Cardiac muscle cell (in vitro differentiated cells and primary cell): ENCODE results near the gene KCNS3. TPM values are rescaled to one million over a fixed set of nuclear protein-coding genes. Genes with fewer than 3 reads are reported as not detected.
A peak's percentile ranks its signal among the peaks of the same experiment; 100 is the strongest.

Experiments used
- DNase-seq, 2 donors: peaks; one replicate each; pipeline versions ENCODE4 v3.0.0 to v3.0.0-alpha.2; 2010 to 2017; ENCODE audit warnings: low read depth in 1 of 2, low spot score in 1 of 2
- H3K27ac ChIP-seq: fragments of 200-600 bp; sonication (generic); 2 replicates; pipeline ENCODE4 v1.5.1; 2016
- H3K27me3 ChIP-seq: fragments of 200-600 bp; sonication (generic); 2 replicates; pipeline ENCODE4 v1.6.0; 2016; ENCODE audit warnings: control low read depth
- H3K36me3 ChIP-seq: fragments of 200-600 bp; sonication (generic); 2 replicates; pipeline ENCODE4 v1.5.1; 2016; ENCODE audit warnings: control low read depth
- H3K4me1 ChIP-seq: fragments of 200-600 bp; sonication (generic); 2 replicates; pipeline ENCODE4 v1.8.1; 2017; ENCODE audit warnings: low read depth, mild to moderate bottlenecking, mixed run types
- H3K4me3 ChIP-seq: fragments of 200-600 bp; sonication (generic); 2 replicates; pipeline ENCODE4 v1.5.1; 2016; ENCODE audit warnings: mild to moderate bottlenecking
- H3K9me3 ChIP-seq: fragments of 200-600 bp; sonication (generic); 2 replicates; pipeline ENCODE4 v1.5.1; 2017; ENCODE audit warnings: low read depth, mild to moderate bottlenecking, control low read depth
- CTCF ChIP-seq: IDR thresholded peaks from 2 replicates; pipeline ENCODE4 v1.5.1; 2012; ENCODE audit warnings: low read depth, mild to moderate bottlenecking, low read length
- polyA plus RNA-seq: library from polyadenylated mRNA; unstranded; fragments of >200 nt; fragmentation: Nextera tagmentation; extraction: Ambion mirVana; gene quantifications from 2 replicates; pipeline ENCODE4 v1.2.1, GENCODE V29; 2016
- total RNA-seq: library from RNA; depleted of rRNA; stranded (reverse); fragments of >200 nt; gene quantifications from 2 replicates; pipeline ENCODE4 v1.2.3, GENCODE V29; 2016

KCNS3 gene, protein sequence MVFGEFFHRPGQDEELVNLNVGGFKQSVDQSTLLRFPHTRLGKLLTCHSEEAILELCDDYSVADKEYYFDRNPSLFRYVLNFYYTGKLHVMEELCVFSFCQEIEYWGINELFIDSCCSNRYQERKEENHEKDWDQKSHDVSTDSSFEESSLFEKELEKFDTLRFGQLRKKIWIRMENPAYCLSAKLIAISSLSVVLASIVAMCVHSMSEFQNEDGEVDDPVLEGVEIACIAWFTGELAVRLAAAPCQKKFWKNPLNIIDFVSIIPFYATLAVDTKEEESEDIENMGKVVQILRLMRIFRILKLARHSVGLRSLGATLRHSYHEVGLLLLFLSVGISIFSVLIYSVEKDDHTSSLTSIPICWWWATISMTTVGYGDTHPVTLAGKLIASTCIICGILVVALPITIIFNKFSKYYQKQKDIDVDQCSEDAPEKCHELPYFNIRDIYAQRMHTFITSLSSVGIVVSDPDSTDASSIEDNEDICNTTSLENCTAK
- total RNA-seq, result 10.5 and 13.1 TPM in 2 replicates
- polyA plus RNA-seq, result 3.7 and 9.0 TPM in 2 replicates

DNA sequence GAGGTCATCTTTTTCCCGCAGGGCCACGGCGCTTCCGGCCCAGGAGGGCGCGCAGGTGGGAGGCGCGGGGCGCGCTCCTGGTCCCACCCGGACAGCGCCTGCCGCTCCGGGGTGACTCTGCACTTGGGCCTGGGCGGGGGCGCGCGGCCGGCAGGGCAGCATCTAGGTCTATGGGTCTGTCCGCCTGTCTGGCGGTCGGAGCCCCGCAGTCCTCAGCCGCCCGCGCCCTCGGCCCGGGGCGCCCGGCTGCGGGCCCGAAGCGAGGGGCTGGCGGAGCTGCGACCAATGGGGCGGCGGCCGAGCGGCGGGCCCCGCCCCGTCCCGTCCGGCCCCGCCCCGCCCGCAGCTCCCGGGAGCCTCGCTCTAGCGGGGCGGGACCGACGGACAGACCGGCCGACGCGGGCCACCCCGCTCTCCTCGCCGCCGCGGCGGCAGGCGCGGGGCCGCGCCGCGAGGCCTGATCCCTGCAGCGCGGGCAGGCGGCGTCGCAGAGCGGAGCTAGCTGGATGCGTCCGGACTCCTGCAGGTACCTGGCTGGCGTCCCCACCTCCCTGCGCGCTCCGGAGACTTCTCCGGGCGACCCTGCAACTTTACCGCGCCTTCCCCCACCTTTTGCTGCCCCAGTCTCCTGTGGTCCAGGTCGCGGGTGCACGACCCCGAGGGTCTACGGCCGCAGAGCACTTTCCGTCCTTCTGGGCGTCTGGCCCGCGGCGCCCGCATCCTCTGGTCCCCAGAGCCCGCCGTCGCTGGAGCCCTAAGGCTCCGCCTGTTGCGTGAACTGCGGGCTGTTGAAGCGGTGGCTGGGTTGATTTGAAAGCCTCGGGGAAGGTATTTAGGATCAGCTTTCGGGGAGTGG lies at the start of gene KCNS3:
TSS of gene KCNS3 (plus strand) at position 387 of the 856 bp plus-strand sequence. CDS start 52,342 bp downstream, outside the sequence.
- Histone ChIP-seq H3K27me3 (peaks cover 63% of the 10 kb centered on the region), H3K4me3 (peak within 1 kb of the TSS; percentile 87), H3K4me1 (no peaks in the 10 kb centered on the region), H3K36me3 (no peaks in the 10 kb centered on the region), H3K9me3 (no peaks in the 10 kb centered on the region), H3K27ac (no peak within 1 kb of the TSS)
- DNase-seq, result peak; percentile 37 to 79
- TF ChIP-seq CTCF, result no peak

- H3K4me1 ChIP-seq, result no peaks in the 10 kb centered on the region
- no peaks in the 10 kb centered on the region for H3K9me3 ChIP-seq
- TF ChIP-seq CTCF, result peak; percentile 99
- peak; percentile 87 to 91 for DNase-seq
- H3K4me3 ChIP-seq, result no peak overlapping the region
- H3K27me3 ChIP-seq, result peaks cover 19% of the 10 kb centered on the region
- no peak overlapping the region for H3K27ac ChIP-seq
- H3K36me3 ChIP-seq, result no peaks in the 10 kb centered on the region
Measured at GRCh38 chr2:17830053-17831034, 48.1 kb upstream of the KCNS3 start.

DNA sequence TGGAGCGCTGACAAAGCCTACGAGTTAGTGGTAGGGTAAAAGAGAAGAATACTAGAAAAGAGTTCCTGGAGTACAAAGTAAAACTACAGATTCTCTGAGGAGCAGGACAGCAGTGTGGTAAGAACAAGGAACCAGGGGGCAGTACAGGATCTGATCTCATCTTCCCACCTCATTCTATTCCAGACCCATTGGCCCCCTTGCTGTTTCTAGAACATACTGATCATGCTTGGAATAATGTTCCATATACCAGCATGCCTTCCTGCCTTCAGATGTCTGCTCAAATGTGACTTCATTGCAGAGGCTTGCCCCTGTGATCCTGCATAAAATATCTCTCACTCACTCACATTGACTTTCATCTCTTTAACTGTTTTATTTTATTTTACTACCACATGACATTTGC lies 43.0 kb upstream of the KCNS3 start:
- no peak for DNase-seq
- Histone ChIP-seq H3K27me3 (peaks cover 4% of the 10 kb centered on the region), H3K4me3 (no peak overlapping the region), H3K36me3 (no peaks in the 10 kb centered on the region), H3K27ac (no peak overlapping the region), H3K4me1 (no peaks in the 10 kb centered on the region), H3K9me3 (no peaks in the 10 kb centered on the region)
- no peak for TF ChIP-seq CTCF

- H3K4me1 ChIP-seq, result peaks cover 6% of the 10 kb centered on the region
- no peaks in the 10 kb centered on the region for H3K27me3 ChIP-seq
- TF ChIP-seq CTCF, result no peak
- no peak for DNase-seq
- no peak overlapping the region for H3K27ac ChIP-seq
- H3K9me3 ChIP-seq, result no peaks in the 10 kb centered on the region
- H3K4me3 ChIP-seq, result no peak overlapping the region
- H3K36me3 ChIP-seq, result no peaks in the 10 kb centered on the region
Measured at GRCh38 chr2:17839959-17840358, 38.5 kb upstream of the KCNS3 start.

GRCh38 chr2:17843457-17843856 lies 35.0 kb upstream of the KCNS3 start:
- TF ChIP-seq CTCF, result no peak
- Histone ChIP-seq H3K27ac (no peak overlapping the region), H3K36me3 (no peaks in the 10 kb centered on the region), H3K27me3 (no peaks in the 10 kb centered on the region), H3K9me3 (no peaks in the 10 kb centered on the region), H3K4me1 (peaks cover 6% of the 10 kb centered on the region), H3K4me3 (no peak overlapping the region)
- DNase-seq, result no peak
